Activated T-cell treated with anti-CD3 and anti-CD28 coated beads for 1 hour (primary cell): ENCODE data around the gene SAMD4B.
"Not testable (repeated sequence)": the region's sequence is repeated elsewhere in the genome, so short reads cannot be mapped to it uniquely, and the experiment has no call there.

Source experiments
- DNase-seq: peaks from one replicate; pipeline ENCODE4 v3.0.0-alpha.2; 2020; ENCODE audit warnings: low read depth

SAMD4B gene

DNA sequence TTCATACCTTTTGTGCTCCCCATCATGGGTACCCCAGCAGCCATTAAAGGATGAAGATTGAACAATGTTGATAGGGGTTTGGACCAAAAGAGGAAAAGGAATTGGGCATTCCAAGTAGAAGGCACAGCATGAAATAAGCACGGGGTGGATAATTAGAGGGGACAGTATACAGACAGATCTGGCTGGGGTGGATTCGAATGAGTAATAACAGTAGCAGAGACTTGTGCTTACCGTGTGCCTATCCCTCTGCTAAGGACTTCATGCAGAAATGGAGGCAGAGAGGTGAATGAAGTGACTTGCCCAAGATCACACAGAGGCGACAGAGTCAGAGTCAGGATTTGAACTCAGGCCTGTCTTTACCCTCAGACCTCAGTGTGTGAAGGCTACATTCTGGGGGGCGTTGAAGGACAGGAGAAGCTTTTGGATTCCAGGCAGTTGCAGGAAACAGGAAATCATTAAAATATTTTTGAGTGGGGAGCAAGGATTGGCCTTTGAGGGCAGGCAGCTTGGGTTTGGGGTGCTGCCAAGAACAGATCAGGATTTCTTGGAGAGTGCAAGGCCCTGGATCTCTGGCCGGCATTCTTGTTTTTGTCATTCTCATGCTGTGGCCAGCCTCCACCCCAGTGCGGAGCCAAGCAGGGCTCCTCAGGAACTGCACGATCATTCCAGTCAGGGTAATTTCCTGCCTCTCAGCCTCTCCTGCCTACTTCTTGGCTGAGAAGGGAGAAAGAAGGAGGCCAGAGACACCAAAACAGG, 30.0 kb downstream of the SAMD4B start:
- DNase-seq, result no peak

DNA sequence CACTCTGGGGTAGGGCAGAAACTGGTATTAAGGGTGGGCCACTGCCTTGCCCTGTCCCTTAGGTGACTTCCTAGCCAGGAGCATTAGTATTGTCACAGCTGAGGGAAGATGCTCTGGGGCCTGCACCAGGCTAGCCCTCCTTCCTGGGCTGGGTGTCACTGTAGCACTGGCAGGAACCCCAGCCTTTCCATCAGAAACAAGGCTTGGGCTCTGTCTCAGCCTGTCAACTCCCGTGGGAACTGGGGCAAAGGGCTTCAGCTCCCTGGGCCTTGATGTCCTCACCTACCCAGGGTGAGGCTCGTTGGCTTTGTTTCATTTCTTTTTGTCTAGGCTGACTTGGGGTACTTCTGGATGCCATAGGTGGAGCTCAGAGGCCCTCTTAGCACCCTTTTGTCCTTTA, 30.7 kb downstream of the SAMD4B start:
- no peak for DNase-seq

DNA sequence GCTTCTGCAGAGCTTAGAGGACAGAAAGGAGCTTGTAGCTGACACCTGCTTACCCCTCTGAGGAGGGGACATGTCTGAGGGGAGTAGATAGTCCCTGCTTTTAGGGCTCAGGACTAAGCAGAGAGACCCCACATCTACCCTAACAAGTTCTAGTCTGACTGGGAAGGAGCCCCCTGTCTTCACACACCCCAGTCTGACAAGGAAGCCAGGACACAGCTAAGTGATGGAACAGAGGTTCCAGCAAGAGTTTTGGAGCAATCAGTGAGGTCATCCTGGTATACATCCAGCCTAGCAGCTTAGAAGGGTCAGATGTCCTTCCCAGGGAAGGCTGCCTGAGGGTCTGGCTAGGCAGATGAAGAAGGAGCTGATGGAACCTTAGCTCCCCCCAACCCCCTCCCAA, 33.7 kb downstream of the SAMD4B start:
- DNase-seq, result no peak

DNA sequence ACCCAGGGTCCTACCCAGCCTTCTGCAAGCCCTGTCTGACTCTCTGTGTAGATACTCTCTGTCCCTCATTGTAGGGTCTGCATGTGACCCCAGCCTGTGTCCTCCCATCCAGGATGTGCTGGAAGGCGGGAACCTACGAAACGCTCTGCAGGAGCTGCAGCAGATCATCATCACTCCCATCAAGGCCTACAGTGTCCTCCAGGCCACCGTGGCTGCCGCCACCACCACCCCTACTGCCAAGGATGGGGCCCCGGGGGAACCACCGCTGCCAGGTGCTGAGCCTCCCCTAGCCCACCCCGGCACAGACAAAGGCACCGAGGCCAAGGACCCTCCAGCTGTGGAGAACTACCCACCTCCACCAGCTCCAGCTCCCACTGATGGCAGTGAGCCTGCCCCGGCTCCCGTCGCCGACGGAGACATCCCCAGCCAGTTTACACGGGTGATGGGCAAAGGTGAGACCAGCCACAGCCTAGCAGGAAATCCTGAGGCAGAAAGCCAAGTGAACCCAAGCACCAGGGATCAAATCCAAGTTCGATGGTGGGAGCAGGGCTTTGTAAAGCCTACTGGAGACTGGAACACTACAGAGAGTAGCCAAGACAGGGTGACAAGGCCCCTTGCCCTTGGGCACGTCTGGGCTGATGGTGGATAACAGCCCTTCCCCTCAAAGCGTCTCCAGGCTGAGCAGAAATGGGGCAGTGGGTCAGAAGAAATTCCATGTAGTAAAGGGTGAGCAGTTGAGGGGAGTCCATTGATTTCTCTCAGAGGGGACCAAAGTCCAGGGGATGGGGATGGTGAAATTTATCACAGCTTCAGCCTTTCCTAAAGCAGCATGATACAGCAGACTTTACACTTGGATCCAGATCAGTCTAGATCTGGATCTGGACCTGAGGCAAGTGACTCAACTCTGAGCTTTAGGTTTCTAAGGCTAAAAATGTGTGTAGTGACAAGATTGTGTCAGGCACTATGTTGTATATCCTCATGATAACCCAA, 35.4 kb downstream of the SAMD4B start:
- DNase-seq, result no peak

DNA sequence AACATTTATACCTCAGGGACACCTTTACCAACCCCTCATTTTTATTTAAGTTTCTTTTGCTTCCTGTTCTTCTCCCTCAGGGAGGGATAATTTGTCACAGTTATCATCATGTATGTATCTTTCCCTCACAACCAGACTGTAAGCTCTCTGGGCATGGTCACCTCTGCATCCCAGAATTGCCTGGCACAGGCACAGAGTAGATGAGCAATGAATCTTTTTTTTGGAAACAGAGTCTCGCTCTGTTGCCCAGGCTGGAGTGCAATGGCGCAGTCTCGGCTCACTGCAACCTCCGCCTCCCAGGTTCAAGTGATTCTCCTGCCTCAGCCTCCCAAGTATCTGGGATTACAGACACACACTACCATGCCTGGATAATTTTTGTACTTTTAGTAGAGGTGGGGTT, 37.1 kb downstream of the SAMD4B start:
- DNase-seq, result not testable (repeated sequence)

DNA sequence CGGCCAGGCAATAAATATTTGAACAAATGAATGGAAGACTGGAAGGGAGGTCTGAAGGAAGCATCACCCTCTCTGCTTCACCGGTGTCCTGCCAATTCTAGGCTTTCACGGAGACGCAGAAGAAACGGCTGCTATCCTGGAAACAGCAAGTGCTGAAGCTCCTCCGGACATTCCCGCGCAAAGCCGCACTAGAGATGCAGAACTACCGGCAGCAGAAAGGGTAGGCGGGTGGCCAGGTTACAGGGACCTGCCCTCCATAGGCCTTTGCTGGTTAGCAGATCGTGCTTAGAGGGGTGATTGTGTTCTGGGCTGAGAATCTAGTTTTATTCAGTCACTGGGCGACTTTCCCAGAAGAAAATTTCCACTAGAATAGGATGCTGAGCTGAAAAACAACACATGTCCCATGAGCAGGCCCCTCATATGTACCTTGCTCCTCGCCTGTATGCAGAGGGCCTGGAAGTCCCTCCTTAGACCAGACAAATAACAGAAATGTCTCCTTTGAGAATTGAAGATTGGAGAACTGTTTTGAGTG, 37.7 kb downstream of the SAMD4B start:
- no peak for DNase-seq

DNA sequence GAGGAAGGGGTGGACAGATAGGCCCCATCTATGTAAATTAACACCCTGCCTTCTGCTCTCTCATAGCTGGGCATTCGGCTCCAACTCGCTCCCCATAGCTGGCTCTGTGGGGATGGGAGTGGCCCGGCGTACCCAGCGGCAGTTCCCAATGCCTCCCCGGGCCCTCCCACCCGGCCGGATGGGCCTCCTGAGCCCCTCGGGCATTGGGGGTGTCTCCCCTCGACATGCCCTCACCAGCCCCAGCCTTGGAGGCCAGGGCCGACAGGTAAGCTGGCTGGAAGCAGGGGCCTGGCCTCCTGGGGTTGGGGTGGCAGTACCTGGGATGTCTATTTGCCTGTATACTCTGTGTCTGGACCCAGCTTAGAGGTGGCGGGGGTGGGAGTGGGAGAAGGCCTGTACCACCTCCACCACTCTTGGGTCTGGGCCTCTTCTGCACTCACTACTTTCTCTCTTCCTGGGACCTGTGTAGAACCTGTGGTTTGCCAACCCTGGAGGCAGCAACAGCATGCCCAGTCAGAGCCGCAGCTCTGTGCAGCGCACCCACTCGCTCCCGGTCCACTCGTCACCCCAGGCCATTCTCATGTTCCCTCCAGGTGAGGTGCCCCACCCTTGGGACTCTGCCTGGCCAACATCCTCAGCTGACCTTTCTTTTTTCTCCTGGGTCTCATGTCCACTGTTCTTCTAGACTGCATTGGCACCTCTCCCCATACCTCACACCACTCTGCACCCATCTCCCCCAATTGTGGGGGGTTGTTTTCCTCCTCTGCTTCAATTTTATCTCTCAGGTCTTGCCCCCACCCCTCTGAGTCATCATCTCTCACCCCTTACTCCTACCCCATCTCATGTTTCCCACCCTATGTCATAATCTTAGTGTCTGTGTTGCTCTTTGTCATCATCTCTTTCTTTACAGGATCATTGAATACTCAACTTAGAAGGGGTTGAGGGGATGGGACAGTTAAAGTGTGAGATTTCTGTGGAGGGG, 38.6 kb downstream of the SAMD4B start:
- DNase-seq, result no peak

DNA sequence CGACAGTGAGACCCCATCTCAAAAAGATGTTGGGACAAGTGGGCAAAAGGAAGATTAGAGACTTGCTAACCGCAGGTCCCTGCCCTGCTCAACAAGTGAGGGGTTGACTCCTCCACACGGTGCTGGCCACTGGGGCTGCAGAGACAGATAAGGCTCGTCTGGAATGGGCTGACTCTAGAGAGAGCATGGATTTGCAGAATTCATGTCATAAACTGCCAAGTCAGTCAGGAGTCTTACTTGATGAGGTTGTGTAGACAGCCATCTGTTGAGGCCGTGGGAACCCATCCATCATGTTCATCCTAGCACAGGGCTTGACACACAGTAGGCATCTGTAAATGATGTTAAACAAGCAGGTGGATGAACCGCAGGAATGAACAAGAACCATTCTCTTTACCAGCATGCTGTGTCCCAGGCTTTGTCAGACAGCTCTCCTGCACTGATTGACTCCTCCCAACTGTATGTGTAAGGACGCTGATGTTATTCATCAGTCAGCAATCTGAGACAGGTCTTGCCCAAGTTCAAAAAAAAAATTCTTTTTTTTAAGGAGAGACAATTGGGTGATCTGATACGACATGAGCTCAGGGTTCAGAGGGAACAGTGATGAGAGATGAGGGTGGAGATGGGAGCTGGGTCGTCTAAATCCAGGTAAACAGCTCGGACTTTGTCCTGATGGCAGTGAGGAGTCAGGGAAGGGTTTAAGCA, 39.8 kb downstream of the SAMD4B start:
- DNase-seq, result no peak

DNA sequence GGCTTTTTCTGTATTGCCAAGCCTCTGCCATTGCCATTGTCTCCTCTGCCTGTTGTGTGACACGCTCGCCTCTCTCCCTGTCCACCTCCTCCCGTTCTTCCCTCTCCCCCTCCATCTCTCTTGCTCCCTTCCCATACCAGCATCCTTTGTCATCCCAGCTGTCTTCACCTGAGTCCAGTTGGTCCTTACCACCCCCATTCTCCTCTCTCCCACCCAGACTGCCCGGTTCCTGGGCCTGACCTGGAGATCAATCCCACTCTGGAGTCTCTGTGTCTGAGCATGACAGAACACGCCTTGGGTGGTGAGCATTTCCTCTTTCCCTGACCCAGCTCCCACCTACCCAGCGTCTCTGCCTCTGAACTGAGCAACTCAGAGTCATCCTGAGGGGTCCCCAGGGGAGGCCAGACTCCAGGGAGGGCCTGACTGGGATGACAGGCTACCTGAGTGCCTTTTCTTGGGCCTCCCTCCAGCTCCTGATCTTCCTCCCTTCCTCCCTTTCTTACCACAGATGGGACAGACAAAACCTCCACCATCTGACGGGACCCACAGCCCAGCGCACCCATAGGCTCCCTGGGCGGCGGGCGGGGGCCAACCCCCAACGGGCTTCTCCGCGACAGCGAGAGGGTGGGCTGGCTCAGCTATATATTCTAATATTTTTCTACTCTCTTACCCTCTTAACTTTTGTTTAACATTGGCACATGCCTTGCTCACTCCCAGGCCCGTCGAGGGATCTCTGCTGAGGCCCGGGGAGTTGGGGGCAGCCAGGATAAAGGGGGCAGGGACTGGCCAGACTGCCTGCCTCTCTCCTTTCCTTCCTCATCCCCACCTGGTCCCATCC, 41.0 kb downstream of the SAMD4B start:
- DNase-seq, result no peak

DNA sequence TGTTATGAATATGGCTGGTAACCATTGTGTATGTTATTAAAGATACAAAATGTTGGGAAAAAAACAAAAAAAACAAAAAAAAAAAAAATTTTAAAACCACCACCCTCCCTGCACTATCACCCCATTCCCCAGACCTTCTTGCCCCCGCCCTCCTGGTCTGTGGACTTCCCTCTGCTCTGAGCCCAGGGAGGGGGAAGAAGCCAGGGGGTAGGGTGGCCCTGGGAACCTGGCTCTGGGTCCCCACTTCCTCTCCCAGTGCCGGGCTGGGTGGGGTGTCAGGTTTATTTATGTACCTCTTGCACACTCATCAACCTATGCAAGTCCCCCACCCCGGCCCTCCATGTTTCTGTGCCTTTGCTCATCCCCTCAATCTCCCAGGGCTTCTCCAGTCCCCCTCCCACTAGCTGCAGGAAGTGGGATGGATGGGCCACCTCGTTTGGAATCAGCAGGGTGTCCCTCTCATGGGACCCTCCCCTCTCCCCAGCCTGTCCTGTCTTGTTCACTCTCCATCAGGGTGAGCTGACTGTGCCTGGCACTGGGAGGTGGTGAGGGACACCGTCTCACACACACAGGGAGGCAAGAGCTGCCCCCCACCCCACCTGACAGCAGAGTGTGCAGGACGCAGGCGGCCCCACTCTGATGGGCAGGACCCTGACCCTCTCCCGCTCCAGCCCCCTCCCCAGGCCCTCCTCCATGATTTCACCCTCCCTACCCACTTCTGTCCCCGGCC, 42.8 kb downstream of the SAMD4B start:
- no peak for DNase-seq

DNA sequence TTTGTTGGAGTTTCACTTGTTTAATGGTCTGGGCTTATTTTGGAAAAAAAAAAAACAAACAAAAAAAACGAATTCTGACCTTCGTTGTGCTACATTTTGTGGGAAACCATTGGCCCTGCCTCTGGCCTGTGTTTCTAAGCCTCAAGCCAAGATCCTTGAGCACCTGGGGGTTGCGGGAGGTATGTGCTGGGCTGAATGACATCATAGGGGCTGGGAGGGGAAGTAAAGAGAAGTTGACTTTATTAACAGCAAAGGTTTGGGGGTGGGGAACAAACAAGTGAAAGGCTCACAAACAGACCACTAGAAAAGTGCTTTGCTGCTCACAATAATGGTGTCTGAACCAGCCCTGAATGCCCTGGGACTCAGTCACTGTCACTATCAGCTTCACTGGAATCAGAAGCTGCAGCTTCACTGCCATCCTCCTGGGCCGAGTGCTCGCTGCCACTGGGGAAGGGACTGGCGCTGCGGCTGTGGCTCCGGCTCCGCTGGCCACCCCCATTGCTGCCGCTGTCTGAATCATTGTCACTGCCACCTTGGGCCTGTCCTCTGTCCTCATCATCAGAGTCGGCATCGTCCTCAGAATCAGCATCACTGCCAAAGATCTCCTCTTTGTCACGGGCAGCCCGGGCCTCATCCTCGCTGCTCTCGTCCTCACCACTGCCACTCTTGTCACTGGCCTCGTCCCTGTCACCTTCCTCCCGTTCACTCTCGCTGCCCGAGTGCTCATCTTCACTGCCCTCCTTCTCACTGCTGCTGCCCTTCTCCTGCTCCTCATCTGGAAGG, 43.6 kb downstream of the SAMD4B start:
- DNase-seq, result no peak

DNA sequence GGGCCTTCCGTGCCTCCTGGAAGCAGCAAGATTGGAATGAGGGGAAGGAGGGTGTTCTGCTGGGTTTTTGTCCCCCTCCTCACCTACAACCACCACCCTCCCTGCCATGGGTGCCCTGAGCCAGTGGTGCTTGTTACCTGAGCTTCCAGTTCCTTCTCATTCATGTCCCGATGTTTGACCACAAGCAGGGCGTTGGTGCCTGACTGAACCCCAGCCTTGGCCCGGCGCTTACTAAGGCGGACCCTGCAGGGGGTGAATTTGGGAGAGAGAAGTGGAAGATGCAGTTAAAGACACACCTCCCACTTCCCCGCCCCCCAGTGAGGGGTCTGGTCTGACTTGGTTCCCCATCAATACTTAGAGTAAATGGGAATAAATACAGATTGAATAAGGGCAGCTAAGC, 44.3 kb downstream of the SAMD4B start:
- DNase-seq, result no peak

DNA sequence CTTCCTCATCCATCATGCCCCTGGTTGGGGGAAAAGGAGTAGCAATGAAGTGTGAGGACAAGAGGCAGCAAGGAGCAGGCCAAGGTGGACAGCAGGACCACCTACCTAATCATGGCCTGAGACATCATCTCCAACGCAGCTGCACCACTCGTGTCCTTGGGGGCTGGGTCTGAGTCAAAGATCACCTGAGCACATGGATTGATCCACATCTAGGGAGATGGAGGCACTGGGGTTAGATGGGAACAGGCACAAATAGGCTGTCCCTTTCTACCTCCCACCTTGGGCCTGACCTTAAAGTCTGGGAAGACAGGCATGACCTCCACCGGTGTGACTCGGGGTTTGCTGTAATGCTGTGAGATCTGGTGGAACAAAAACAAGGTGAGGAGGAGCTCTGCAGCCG, 46.4 kb downstream of the SAMD4B start:
- DNase-seq, result no peak

DNA sequence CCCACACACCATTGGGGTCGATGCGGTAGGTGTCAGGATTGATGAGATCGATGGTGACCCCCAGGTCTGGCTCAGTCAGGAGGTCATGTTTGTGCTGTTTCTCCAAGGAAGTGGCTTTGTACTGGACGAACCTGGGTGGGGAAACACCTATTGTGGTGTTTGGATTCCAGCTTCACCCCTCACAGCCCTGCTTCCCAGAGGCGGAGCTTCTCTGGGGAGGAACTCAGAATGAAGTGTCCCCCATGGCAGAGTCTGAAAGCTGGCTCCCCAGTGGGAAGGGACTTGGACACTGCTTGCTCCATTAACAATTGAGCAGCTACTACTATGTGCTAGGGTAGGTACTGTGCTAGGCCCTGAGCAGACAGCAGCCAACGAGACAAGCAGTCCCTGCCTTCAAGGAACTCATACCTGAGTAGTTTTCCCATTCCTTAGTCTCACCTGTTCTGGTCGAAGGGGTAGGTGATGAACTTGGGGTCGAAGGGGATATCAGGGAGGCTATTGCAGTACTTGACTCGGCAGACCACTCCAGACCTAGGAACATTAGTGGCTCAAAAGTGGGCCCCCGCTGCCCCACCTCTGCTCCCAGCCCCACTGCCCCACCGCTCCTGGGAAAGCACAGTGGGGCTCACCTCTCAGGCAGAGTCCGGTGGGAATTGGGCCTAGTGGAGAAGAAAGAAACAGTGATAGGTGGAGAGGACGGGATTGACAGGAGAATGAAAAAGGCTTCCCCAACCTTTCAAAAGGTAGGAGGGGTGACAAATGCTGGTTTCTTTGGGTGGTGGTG, 47.6 kb downstream of the SAMD4B start:
- DNase-seq, result no peak

DNA sequence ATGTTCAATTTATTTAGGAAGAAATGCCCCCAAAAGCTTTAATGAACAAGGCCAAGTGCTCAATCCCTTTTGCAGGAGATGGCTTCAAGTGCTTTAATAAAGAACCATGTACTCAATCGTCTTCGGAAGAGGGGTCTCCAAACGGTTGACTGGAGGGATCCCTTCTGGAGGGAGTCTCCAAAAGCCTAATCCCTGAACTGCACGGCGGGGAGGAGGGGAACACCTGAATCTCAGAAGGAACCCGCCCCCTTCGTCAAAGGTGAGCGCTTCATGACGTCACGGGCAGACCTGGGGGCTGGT, 48.2 kb downstream of the SAMD4B start:
- peak; percentile 64 for DNase-seq

DNA sequence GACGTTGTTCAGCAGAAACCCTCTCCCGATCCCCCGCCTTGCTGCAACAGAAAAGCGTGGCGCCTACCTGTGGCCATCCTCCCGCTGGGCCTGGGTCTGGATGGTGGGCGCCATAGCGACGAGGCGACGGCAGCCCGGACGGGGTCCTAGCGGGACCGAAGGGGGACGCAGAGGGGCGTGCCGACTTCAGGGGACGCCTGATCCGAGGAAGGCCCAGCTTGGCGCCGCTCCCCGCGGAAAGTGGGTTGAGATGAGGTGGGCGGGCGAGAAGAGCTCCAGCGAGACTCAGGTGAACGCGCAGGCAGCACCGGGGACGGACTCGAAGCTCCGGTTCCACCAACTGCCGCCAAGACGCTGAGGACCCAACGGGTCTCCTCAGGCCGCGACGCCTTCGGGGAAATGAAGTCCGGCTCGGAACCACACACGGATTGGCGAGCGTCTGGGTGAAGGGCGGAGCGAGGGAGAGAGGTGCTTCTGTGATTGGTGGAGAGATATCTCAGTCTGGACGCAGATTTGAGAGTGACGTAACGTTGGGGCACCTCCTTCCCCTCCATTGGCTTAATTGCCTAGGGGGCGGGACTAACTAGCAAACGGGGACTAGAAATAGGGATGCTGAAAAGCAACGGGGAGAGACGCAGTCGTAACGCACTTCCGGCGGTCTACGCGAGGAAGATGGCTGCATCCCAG, 48.7 kb downstream of the SAMD4B start, which contains the start of the genes MED29 and PAF1:
Gene MED29 (plus strand): TSS at position 628 of the 687 bp plus-strand sequence. CDS start 45 bp downstream, at position 673.
Gene PAF1 (minus strand): TSS at position 356 of the 687 bp plus-strand sequence. CDS start 242 bp downstream, at position 114.
- peak; percentile 90 for DNase-seq
